ENCODE measurements around the gene SIPA1. TPM values are rescaled to one million over a fixed set of nuclear protein-coding genes. Genes with fewer than 3 reads are reported as not detected.

SIPA1 gene
- total RNA-seq, 1 experiment from 2014 or later, result 30.0 TPM

DNA sequence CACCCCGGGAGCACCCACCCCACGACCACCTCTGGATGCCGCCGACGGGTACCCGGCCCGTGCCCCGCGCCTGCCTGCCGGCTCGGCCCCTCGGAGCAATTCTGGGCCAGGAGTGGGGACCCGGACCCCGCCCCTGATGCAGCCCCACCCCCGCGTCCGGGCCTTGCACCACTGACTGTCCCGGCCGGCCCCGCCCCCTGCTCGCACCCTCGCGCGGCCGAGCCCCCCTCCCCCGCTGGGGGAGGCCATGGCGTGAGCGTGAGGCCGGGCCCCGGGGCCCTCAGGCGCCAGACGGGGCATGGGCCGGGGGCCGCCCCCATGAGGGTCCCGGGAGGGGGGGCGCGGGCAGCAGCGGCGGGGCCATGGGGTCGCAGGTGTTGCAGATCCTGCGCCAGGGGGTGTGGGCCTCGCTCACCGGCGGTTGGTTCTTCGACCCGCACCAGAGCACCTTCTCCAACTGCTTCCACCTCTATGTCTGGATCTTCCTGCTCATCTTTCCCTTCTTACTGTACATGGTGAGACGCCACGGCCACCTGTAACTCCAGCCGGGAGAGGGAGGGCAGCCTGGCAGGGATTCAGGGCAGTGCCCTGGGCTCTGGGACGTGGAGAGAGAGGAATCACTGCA is 21.8 kb upstream of the SIPA1 start:
- intact Hi-C loops (cut with micrococcal nuclease; ENCODE audit: unreplicated experiment), result no loop called here
- Histone ChIP-seq H3K27ac (ENCODE audit: low read depth, low read length, poor library complexity, severe bottlenecking) (peak overlapping the region; percentile 90), H3K27me3 (replicated peaks; ENCODE audit: insufficient read depth, low read depth, low read length, poor library complexity) (no peaks in the 10 kb centered on the region), H3K9me3 (ENCODE audit: low read depth, low read length, poor library complexity, severe bottlenecking) (no peaks in the 10 kb centered on the region), H3K4me3 (ENCODE audit: low read depth, low read length, poor library complexity, severe bottlenecking) (peak overlapping the region; percentile 92), H3K36me3 (ENCODE audit: insufficient read depth, low read length, poor library complexity, severe bottlenecking) (peaks cover 34% of the 10 kb centered on the region), H3K4me1 (ENCODE audit: insufficient read depth, low read length, poor library complexity, severe bottlenecking) (peaks cover 21% of the 10 kb centered on the region)
- no TSS peak for BruUV-seq (replicated peaks)
- ChIA-PET POLR2A (ENCODE audit: low non-redundant PET) (no interaction called here), CTCF (interaction anchor here (0.9 to 1.3 kb wide), 2 partner anchors 9 to 244 kb away, joined by 3 to 4 read pairs; partner anchors contain the start of gene MUS81)
- DNase-seq (ENCODE audit: low spot score), result peak; percentile 58
- no peak for TF ChIP-seq EZH2 (IDR thresholded peaks at IDR 0.05; ENCODE audit: borderline replicate concordance, low read depth, low read length, poor library complexity, severe bottlenecking)
- TF ChIP-seq, protein P1, sequence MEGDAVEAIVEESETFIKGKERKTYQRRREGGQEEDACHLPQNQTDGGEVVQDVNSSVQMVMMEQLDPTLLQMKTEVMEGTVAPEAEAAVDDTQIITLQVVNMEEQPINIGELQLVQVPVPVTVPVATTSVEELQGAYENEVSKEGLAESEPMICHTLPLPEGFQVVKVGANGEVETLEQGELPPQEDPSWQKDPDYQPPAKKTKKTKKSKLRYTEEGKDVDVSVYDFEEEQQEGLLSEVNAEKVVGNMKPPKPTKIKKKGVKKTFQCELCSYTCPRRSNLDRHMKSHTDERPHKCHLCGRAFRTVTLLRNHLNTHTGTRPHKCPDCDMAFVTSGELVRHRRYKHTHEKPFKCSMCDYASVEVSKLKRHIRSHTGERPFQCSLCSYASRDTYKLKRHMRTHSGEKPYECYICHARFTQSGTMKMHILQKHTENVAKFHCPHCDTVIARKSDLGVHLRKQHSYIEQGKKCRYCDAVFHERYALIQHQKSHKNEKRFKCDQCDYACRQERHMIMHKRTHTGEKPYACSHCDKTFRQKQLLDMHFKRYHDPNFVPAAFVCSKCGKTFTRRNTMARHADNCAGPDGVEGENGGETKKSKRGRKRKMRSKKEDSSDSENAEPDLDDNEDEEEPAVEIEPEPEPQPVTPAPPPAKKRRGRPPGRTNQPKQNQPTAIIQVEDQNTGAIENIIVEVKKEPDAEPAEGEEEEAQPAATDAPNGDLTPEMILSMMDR (conservative IDR thresholded peaks at IDR 0.05; ENCODE audit: low read depth, low read length), result no peak

DNA sequence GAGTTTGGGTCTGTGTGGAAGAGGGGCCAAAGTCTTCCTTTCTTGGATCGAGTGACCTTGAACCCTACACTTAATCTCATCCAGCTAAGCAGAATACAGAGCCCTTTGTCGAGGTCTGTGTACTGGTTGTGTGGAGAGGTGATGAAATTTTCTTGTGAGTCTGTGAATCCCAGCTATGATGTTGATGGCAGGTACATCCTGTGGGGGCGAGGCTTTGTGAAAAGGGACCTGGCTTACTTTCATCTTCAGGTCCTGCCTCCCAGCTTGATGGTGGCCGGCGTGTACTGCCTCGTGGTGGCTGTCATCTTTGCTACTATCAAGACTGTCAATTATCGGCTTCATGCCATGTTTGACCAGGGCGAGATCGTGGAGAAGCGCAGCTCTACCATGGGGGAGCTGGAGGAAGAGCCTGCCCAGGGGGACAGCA is 21.3 kb upstream of the SIPA1 start:
- Histone ChIP-seq H3K4me1 (ENCODE audit: insufficient read depth, low read length, poor library complexity, severe bottlenecking) (peaks cover 21% of the 10 kb centered on the region), H3K36me3 (ENCODE audit: insufficient read depth, low read length, poor library complexity, severe bottlenecking) (peaks cover 34% of the 10 kb centered on the region), H3K27ac (ENCODE audit: low read depth, low read length, poor library complexity, severe bottlenecking) (peak overlapping the region; percentile 90), H3K4me3 (ENCODE audit: low read depth, low read length, poor library complexity, severe bottlenecking) (peak overlapping the region; percentile 92), H3K9me3 (ENCODE audit: low read depth, low read length, poor library complexity, severe bottlenecking) (no peaks in the 10 kb centered on the region), H3K27me3 (replicated peaks; ENCODE audit: insufficient read depth, low read depth, low read length, poor library complexity) (no peaks in the 10 kb centered on the region)
- TF ChIP-seq, protein P1 (conservative IDR thresholded peaks at IDR 0.05; ENCODE audit: low read depth, low read length), result no peak
- TF ChIP-seq EZH2 (IDR thresholded peaks at IDR 0.05; ENCODE audit: borderline replicate concordance, low read depth, low read length, poor library complexity, severe bottlenecking), result no peak
- ChIA-PET POLR2A (ENCODE audit: low non-redundant PET) (no interaction called here), CTCF (no interaction called here)
- TSS peak; percentile 21 for BruUV-seq (replicated peaks)
- intact Hi-C loops (cut with micrococcal nuclease; ENCODE audit: unreplicated experiment), result no loop called here
- no peak for DNase-seq (ENCODE audit: low spot score)

DNA sequence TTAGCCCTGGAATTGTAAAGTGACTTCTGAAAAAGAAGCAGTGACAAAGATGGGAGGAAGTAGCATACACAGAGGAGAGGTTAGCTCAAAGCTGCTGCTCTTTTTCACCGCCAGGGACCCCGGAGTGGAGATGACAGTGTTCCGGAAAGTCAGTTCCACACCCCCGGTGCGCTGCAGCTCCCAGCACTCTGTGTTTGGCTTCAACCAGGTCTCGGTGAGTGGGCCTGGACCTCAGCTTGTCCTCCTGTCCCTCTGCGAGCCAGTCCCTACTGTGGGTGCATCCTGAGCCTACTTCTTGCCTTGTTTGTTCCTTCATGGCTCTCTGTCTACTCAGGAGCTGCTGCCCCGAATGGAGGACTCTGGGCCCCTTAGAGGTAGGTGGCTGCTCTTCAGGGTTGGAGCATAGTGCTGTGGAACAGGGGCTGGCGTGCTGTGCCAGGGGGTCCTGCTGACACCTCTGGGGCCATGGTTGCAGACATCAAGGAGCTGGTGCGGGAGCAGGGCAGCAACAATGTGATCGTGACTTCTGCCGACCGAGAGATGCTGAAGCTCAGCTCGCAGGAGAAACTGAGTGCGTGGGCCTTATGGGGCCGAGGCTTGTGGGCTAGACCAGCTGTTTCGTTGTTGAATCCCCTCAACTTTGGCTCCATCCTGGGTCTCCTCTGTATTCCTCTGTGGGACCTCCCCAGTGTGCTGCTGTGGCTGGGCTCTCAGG is 20.6 kb upstream of the SIPA1 start:
- Histone ChIP-seq H3K27me3 (replicated peaks; ENCODE audit: insufficient read depth, low read depth, low read length, poor library complexity) (no peaks in the 10 kb centered on the region), H3K27ac (ENCODE audit: low read depth, low read length, poor library complexity, severe bottlenecking) (no peak overlapping the region), H3K36me3 (ENCODE audit: insufficient read depth, low read length, poor library complexity, severe bottlenecking) (peaks cover 38% of the 10 kb centered on the region), H3K4me3 (ENCODE audit: low read depth, low read length, poor library complexity, severe bottlenecking) (peak overlapping the region; percentile 92), H3K9me3 (ENCODE audit: low read depth, low read length, poor library complexity, severe bottlenecking) (no peaks in the 10 kb centered on the region), H3K4me1 (ENCODE audit: insufficient read depth, low read length, poor library complexity, severe bottlenecking) (peaks cover 18% of the 10 kb centered on the region)
- DNase-seq (ENCODE audit: low spot score), result no peak
- intact Hi-C loops (cut with micrococcal nuclease; ENCODE audit: unreplicated experiment), result no loop called here
- TF ChIP-seq EZH2 (IDR thresholded peaks at IDR 0.05; ENCODE audit: borderline replicate concordance, low read depth, low read length, poor library complexity, severe bottlenecking), result no peak
- TF ChIP-seq, protein P1 (conservative IDR thresholded peaks at IDR 0.05; ENCODE audit: low read depth, low read length), result no peak
- ChIA-PET CTCF (no interaction called here), POLR2A (ENCODE audit: low non-redundant PET) (no interaction called here)
- no TSS peak for BruUV-seq (replicated peaks)
